H9 (cell line): ENCODE results near the gene DENND1C. TPM values are rescaled to one million over a fixed set of nuclear protein-coding genes. Genes with fewer than 3 reads are reported as not detected.

ENCODE experiments used
- DNase-seq: peaks from one replicate; pipeline ENCODE4 v3.0.0-alpha.2; 2017
- H2AFZ ChIP-seq: one replicate; pipeline ENCODE4 v1.6.1; 2013; ENCODE audit warnings: mild to moderate bottlenecking, low read length, control low read depth, moderate library complexity
- H2AK5ac ChIP-seq: 2 replicates; pipeline ENCODE4 v1.6.1; 2013; ENCODE audit warnings: low read length, control low read depth, mixed read lengths; ENCODE audit not compliant: insufficient read length
- H2BK120ac ChIP-seq: one replicate; pipeline ENCODE4 v1.6.1; 2013; ENCODE audit warnings: low read depth, mild to moderate bottlenecking, low read length, control low read depth, inconsistent platforms; ENCODE audit not compliant: poor library complexity, severe bottlenecking
- H2BK12ac ChIP-seq: 2 replicates; pipeline ENCODE4 v1.6.1; 2013; ENCODE audit warnings: low read length, control low read depth, mixed read lengths, low read depth; ENCODE audit not compliant: insufficient read length
- H2BK15ac ChIP-seq: 2 replicates; pipeline ENCODE4 v1.6.1; 2013; ENCODE audit warnings: low read depth, low read length, control low read depth
- H2BK20ac ChIP-seq: one replicate; pipeline ENCODE4 v1.6.1; 2013; ENCODE audit warnings: low read depth, mild to moderate bottlenecking, low read length, control low read depth, inconsistent platforms; ENCODE audit not compliant: poor library complexity, severe bottlenecking
- H2BK5ac ChIP-seq: 2 replicates; pipeline ENCODE4 v1.6.1; 2013; ENCODE audit warnings: low read length, control low read depth, mixed read lengths; ENCODE audit not compliant: insufficient read length
- H3K14ac ChIP-seq: 2 replicates; pipeline ENCODE4 v1.6.1; 2013; ENCODE audit warnings: low read length, control low read depth; ENCODE audit not compliant: insufficient read depth
- H3K18ac ChIP-seq: 2 replicates; pipeline ENCODE4 v1.6.1; 2013; ENCODE audit warnings: low read depth, mild to moderate bottlenecking, mixed read lengths, low read length, control low read depth; ENCODE audit not compliant: insufficient read length
- H3K23ac ChIP-seq: 2 replicates; pipeline ENCODE4 v1.6.1; 2013; ENCODE audit warnings: low read length, control low read depth, mixed read lengths, low read depth; ENCODE audit not compliant: insufficient read length
- H3K23me2 ChIP-seq: 2 replicates; pipeline ENCODE4 v1.6.1; 2013; ENCODE audit warnings: low read depth, mild to moderate bottlenecking, mixed read lengths, low read length, control low read depth; ENCODE audit not compliant: insufficient read length, poor library complexity, severe bottlenecking
- H3K27ac ChIP-seq: 2 replicates; pipeline ENCODE4 v1.5.1; 2013; ENCODE audit warnings: low read length, control low read depth, mixed read lengths, low read depth; ENCODE audit not compliant: insufficient read length
- H3K27me3 ChIP-seq: 2 replicates; pipeline ENCODE4 v1.6.1; 2013; ENCODE audit warnings: low read length, control low read depth, inconsistent platforms; ENCODE audit not compliant: insufficient read depth
- H3K4ac ChIP-seq: 2 replicates; pipeline ENCODE4 v1.6.1; 2013; ENCODE audit warnings: low read depth, mild to moderate bottlenecking, control low read depth, inconsistent platforms, low read length, moderate library complexity
- H3K4me1 ChIP-seq: 2 replicates; pipeline ENCODE4 v1.6.1; 2013; ENCODE audit warnings: low read length, control low read depth, inconsistent platforms; ENCODE audit not compliant: insufficient read depth
- H3K4me2 ChIP-seq: 2 replicates; pipeline ENCODE4 v1.6.1; 2013; ENCODE audit warnings: low read length, control low read depth, mixed read lengths; ENCODE audit not compliant: insufficient read length, insufficient read depth
- H3K56ac ChIP-seq: 2 replicates; pipeline ENCODE4 v1.6.1; 2013; ENCODE audit warnings: low read depth, mild to moderate bottlenecking, mixed read lengths, low read length, control low read depth; ENCODE audit not compliant: insufficient read length
- H3K79me1 ChIP-seq: 2 replicates; pipeline ENCODE4 v1.6.1; 2013; ENCODE audit warnings: low read depth, mild to moderate bottlenecking, moderate library complexity, low read length, control low read depth, inconsistent platforms; ENCODE audit not compliant: insufficient read depth, poor library complexity, severe bottlenecking
- H3K79me2 ChIP-seq: 2 replicates; pipeline ENCODE4 v1.6.1; 2013; ENCODE audit warnings: low read length, control low read depth, inconsistent platforms; ENCODE audit not compliant: insufficient read depth
- H3K9ac ChIP-seq: 2 replicates; pipeline ENCODE4 v1.6.1; 2013; ENCODE audit warnings: low read length, control low read depth, mixed read lengths; ENCODE audit not compliant: insufficient read length; ENCODE audit errors: extremely low read depth
- H3K9me3 ChIP-seq: one replicate; pipeline ENCODE4 v1.6.1; 2013; ENCODE audit warnings: low read depth, low read length, inconsistent platforms; ENCODE audit not compliant: control insufficient read depth
- H3T11ph ChIP-seq: one replicate; pipeline ENCODE4 v1.6.1; 2013; ENCODE audit warnings: mild to moderate bottlenecking, low read length, control low read depth, inconsistent platforms
- H4K20me1 ChIP-seq: one replicate; pipeline ENCODE4 v1.6.1; 2013; ENCODE audit not compliant: control insufficient read depth, insufficient read length, insufficient read depth
- H4K5ac ChIP-seq: 2 replicates; pipeline ENCODE4 v1.6.1; 2013; ENCODE audit warnings: low read depth, mild to moderate bottlenecking, mixed read lengths, low read length, control low read depth; ENCODE audit not compliant: insufficient read length
- H4K8ac ChIP-seq: replicated peaks from 2 replicates; pipeline ENCODE4 v1.6.1; 2013; ENCODE audit warnings: low read length, control low read depth, mixed read lengths, low read depth; ENCODE audit not compliant: insufficient read length
- H4K91ac ChIP-seq: 2 replicates; pipeline ENCODE4 v1.6.1; 2013; ENCODE audit warnings: low read depth, mild to moderate bottlenecking, moderate library complexity, mixed read lengths, low read length, control low read depth; ENCODE audit not compliant: insufficient read length
- H3K27ac Mint-ChIP-seq, 3 experiments: 2 replicates in 2 of 3; 3 replicates in 1 of 3; pipeline ENCODE4 v1.8.0; 2020 to 2021; ENCODE audit warnings: mixed read lengths in 3 of 3, mild to moderate bottlenecking in 1 of 3, moderate library complexity in 1 of 3
- H3K27me3 Mint-ChIP-seq: 2 replicates; pipeline ENCODE4 v1.8.0; 2021; ENCODE audit warnings: low read depth, mild to moderate bottlenecking, moderate library complexity, mixed read lengths
- H3K36me3 Mint-ChIP-seq, 3 experiments: 2 replicates in 2 of 3; 3 replicates in 1 of 3; pipeline ENCODE4 v1.8.0; 2020 to 2021; ENCODE audit warnings: low read depth in 3 of 3, mixed read lengths in 3 of 3; ENCODE audit not compliant: insufficient read depth in 1 of 3
- H3K4me1 Mint-ChIP-seq, 2 experiments: 2 replicates each; pipeline ENCODE4 v1.8.0; 2020; ENCODE audit warnings: mixed read lengths in 2 of 2
- H3K4me3 Mint-ChIP-seq, 2 experiments: 2 replicates in 1 of 2; 3 replicates in 1 of 2; pipeline ENCODE4 v1.8.0; 2020 to 2021; ENCODE audit warnings: mild to moderate bottlenecking in 2 of 2, mixed read lengths in 2 of 2, moderate library complexity in 1 of 2
- H3K9me3 Mint-ChIP-seq, 2 experiments: 2 replicates in 1 of 2; 3 replicates in 1 of 2; pipeline ENCODE4 v1.8.0; 2020; ENCODE audit warnings: mild to moderate bottlenecking in 2 of 2, mixed read lengths in 2 of 2, moderate library complexity in 1 of 2
- WGBS: extraction: QIAGEN DNeasy Blood & Tissue Kit; methylation state at CpG from one replicate; pipeline ENCODE4 v1.1.7; 2013; ENCODE audit warnings: missing lambda C conversion rate, low lambda C conversion rate, mixed read lengths; ENCODE audit not compliant: insufficient read length; ENCODE audit errors: extremely low coverage; 5-methylcytosine and 5-hydroxymethylcytosine counted together
- total RNA-seq: library from RNA; stranded (reverse); gene quantifications from 2 replicates; pipeline ENCODE4 v1.2.1, GENCODE V29; 2021
- TF ChIP-seq, protein P1 (sequence below): fragments of 200-600 bp; sonication (generic); conservative IDR thresholded peaks from 3 replicates; pipeline ENCODE4 v1.8.0; 2021; ENCODE audit warnings: antibody characterized with exemption, mild to moderate bottlenecking

The DENND1C gene
- total RNA-seq, 1 experiment from 2014 or later, result 2.4 TPM

DNA sequence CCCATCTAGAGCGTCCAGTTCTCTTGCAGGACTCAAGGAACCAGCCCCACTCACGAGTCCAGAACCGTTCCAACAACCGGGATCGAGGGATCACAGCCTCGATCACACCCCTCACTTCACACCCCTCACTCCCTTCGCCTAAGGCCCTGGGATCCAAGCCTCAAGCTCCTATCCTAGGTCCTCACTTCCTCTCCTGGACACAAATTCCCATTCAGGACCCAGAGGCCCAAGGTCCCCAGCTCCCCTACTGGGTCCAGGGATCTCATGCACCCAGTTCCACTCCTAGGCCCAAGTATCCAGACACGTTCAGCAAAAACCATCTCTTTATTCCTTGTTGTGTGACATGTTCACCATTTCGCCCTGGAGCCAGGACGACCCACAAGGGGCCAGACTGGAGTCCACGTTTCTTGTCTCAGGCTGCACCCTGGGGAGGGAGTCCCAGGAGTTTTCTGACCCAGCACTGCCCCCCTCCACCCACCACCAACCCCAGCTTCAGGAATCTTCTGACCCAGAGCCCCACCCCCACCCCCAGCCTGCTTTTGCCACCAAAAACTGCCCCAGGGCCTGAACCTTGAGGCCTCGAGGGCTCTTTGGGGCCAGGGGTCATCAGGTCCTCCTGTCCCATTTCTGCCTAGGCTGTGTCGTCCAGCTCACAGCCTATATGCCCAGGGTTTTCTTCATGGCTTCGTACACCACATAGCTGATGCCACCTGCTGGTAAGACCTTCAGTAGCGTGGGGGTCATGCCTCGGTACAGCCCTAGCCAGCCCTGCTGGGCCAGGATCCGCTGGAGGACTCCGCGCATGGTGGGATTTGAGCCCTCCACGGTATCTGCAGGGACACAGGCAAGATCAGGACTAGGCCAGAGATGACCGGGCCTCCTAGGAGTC, 55.6 kb downstream of the DENND1C start:
- DNase-seq, result no peak
- Histone ChIP-seq H3K18ac (peak overlapping the region; percentile 60), H3K23me2 (peaks cover 4% of the 10 kb centered on the region), H2BK15ac (no peak overlapping the region), H3K4me2 (no peak overlapping the region), H2BK5ac (no peak overlapping the region), H2BK20ac (no peak overlapping the region), H3K4me1 (no peaks in the 10 kb centered on the region), H3K4ac (no peak overlapping the region), H2AFZ (no peak overlapping the region), H3T11ph (no peak overlapping the region), H3K14ac (no peak overlapping the region), H3K79me1 (peaks cover 3% of the 10 kb centered on the region), H2AK5ac (no peak overlapping the region), H2BK120ac (no peak overlapping the region), H4K20me1 (no peaks in the 10 kb centered on the region), H3K23ac (no peak overlapping the region), H4K8ac (no peak overlapping the region), H2BK12ac (no peak overlapping the region), H3K27ac (no peak overlapping the region), H3K9me3 (no peaks in the 10 kb centered on the region), H3K9ac (no peak overlapping the region), H3K79me2 (peaks cover 31% of the 10 kb centered on the region), H4K91ac (no peak overlapping the region), H3K56ac (no peak overlapping the region), H4K5ac (no peak overlapping the region), H3K27me3 (no peaks in the 10 kb centered on the region)
- Mint-ChIP-seq H3K27ac (peak overlapping the region in 1 of 3 experiments; percentile 88; a peak in 2 of 7 replicates), H3K36me3 (peaks cover 13 to 34% (median 27%) of the 10 kb centered on the region in 3 experiments), H3K4me3 (peak overlapping the region; percentile 68 to 82), H3K9me3 (peaks cover 6 to 8% of the 10 kb centered on the region in 2 experiments), H3K4me1 (peaks cover 10 to 20% of the 10 kb centered on the region in 2 experiments), H3K27me3 (peaks cover 20% of the 10 kb centered on the region)
- no CpG with 5 or more reads among the region's 21 CpGs for WGBS
- TF ChIP-seq, protein P1, sequence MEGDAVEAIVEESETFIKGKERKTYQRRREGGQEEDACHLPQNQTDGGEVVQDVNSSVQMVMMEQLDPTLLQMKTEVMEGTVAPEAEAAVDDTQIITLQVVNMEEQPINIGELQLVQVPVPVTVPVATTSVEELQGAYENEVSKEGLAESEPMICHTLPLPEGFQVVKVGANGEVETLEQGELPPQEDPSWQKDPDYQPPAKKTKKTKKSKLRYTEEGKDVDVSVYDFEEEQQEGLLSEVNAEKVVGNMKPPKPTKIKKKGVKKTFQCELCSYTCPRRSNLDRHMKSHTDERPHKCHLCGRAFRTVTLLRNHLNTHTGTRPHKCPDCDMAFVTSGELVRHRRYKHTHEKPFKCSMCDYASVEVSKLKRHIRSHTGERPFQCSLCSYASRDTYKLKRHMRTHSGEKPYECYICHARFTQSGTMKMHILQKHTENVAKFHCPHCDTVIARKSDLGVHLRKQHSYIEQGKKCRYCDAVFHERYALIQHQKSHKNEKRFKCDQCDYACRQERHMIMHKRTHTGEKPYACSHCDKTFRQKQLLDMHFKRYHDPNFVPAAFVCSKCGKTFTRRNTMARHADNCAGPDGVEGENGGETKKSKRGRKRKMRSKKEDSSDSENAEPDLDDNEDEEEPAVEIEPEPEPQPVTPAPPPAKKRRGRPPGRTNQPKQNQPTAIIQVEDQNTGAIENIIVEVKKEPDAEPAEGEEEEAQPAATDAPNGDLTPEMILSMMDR, result peak; percentile 26; the same call in 1 of the 3 replicates
